ENCODE results near the gene CYSTM1. TPM values are rescaled to one million over a fixed set of nuclear protein-coding genes. Genes with fewer than 3 reads are reported as not detected.

The CYSTM1 gene
- 10.0 to 12.1 TPM (median 11.4 TPM) in 3 replicates for total RNA-seq

- H3K27me3 Mint-ChIP-seq (ENCODE audit: low read depth): peaks cover 3% of the 10 kb centered on the region
- H3K27ac Mint-ChIP-seq: peak within 1 kb of the TSS; percentile 99
- peak within 1 kb of the TSS; percentile 85 for H3K4me3 Mint-ChIP-seq
- no peaks in the 10 kb centered on the region for H3K9me3 Mint-ChIP-seq
- H3K4me1 Mint-ChIP-seq: peaks cover 15% of the 10 kb centered on the region
- H3K36me3 Mint-ChIP-seq: no peaks in the 10 kb centered on the region
- DNase-seq (ENCODE audit: low spot score in 2 of 2, unreplicated experiment in 2 of 2): peak; percentile 97 to 98
- TF ChIP-seq CTCF (IDR thresholded peaks at IDR 0.05; ENCODE audit: unreplicated experiment): no peak
Observed at GRCh38 chr5:140174465-140175366, at the start of gene CYSTM1. Gene CYSTM1 (plus strand): TSS chr5:140175188. CDS start chr5:140194466, 19,278 bp downstream.

GRCh38 chr5:140125637-140126036 lies 49.4 kb upstream of the CYSTM1 start, which contains the start of gene IGIP:
Gene IGIP (plus strand): TSS chr5:140125937. CDS start chr5:140128477, 2,540 bp downstream.
- Mint-ChIP-seq H3K4me3 (no peak within 1 kb of the TSS), H3K9me3 (no peaks in the 10 kb centered on the region), H3K36me3 (no peaks in the 10 kb centered on the region), H3K27me3 (ENCODE audit: low read depth) (peaks cover 27% of the 10 kb centered on the region), H3K4me1 (no peaks in the 10 kb centered on the region), H3K27ac (no peak within 1 kb of the TSS)
- TF ChIP-seq CTCF (IDR thresholded peaks at IDR 0.05; ENCODE audit: unreplicated experiment): no peak
- no peak for DNase-seq (ENCODE audit: low spot score in 2 of 2, unreplicated experiment in 2 of 2)

- Mint-ChIP-seq H3K27ac (no peak overlapping the region), H3K27me3 (ENCODE audit: low read depth) (peaks cover 25% of the 10 kb centered on the region), H3K36me3 (no peaks in the 10 kb centered on the region), H3K4me1 (no peaks in the 10 kb centered on the region), H3K9me3 (no peaks in the 10 kb centered on the region), H3K4me3 (no peak overlapping the region)
- TF ChIP-seq CTCF (IDR thresholded peaks at IDR 0.05; ENCODE audit: unreplicated experiment): no peak
- no peak for DNase-seq (ENCODE audit: low spot score in 2 of 2, unreplicated experiment in 2 of 2)
Observed at GRCh38 chr5:140126315-140127012, 48.5 kb upstream of the CYSTM1 start.

GRCh38 chr5:140128376-140128775 lies 46.6 kb upstream of the CYSTM1 start:
- DNase-seq (ENCODE audit: low spot score in 2 of 2, unreplicated experiment in 2 of 2): no peak
- Mint-ChIP-seq H3K36me3 (no peaks in the 10 kb centered on the region), H3K9me3 (no peaks in the 10 kb centered on the region), H3K4me3 (no peak overlapping the region), H3K27ac (no peak overlapping the region), H3K4me1 (peaks cover 3% of the 10 kb centered on the region), H3K27me3 (ENCODE audit: low read depth) (peaks cover 20% of the 10 kb centered on the region)
- no peak for TF ChIP-seq CTCF (IDR thresholded peaks at IDR 0.05; ENCODE audit: unreplicated experiment)

- Mint-ChIP-seq H3K27me3 (ENCODE audit: low read depth) (peaks cover 9% of the 10 kb centered on the region), H3K9me3 (no peaks in the 10 kb centered on the region), H3K36me3 (no peaks in the 10 kb centered on the region), H3K27ac (no peak overlapping the region), H3K4me1 (peaks cover 3% of the 10 kb centered on the region), H3K4me3 (no peak overlapping the region)
- TF ChIP-seq CTCF (IDR thresholded peaks at IDR 0.05; ENCODE audit: unreplicated experiment): no peak
- DNase-seq (ENCODE audit: low spot score in 2 of 2, unreplicated experiment in 2 of 2): no peak
Observed at GRCh38 chr5:140130949-140131733, 43.8 kb upstream of the CYSTM1 start.

Measured in mesothelial cell of epicardium (in vitro differentiated cells).